Endothelial cell of umbilical vein (primary cell): Measurements from ENCODE around the gene MEF2D. TPM values are rescaled to one million over a fixed set of nuclear protein-coding genes. Genes with fewer than 3 reads are reported as not detected.

Experiments
- BruUV-seq: library from RNA; stranded (reverse); fragments of 400-500 nt; replicated peaks from 2 replicates; lab custom pipeline; 2021; lab: Mats Ljungman, UMichigan
- CTCF ChIA-PET: fragments of 300-600, 350-600 bp; sonication (Branson Sonifier 250); formaldehyde crosslinking; loops from one replicate; lab custom pipeline; 2021; ENCODE audit warnings: antibody characterized with exemption, inconsistent platforms; lab: Charles Lee
- POLR2A ChIA-PET: fragments of 300-600, 350-600 bp; sonication (Branson Sonifier 250); formaldehyde crosslinking; loops from one replicate; lab custom pipeline; 2021; ENCODE audit warnings: antibody characterized with exemption, inconsistent platforms; lab: Charles Lee
- DNase-seq: peaks from one replicate; pipeline ENCODE4 v3.0.0-alpha.2; 2011; ENCODE audit warnings: low read depth, low spot score
- FAIRE-seq: peaks from 2 replicates; lab custom pipeline; 2011; peaks lifted over from hg19 to GRCh38; lab: Jason Lieb, UNC
- H2AFZ ChIP-seq: 2 replicates; pipeline ENCODE4 v1.6.0; 2012; ENCODE audit warnings: low read depth, low read length, control low read depth, inconsistent platforms
- H3K27ac ChIP-seq: 2 replicates; pipeline ENCODE4 v1.5.1; 2011; ENCODE audit warnings: low read depth, mild to moderate bottlenecking, control low read depth, low read length, moderate library complexity; ENCODE audit not compliant: insufficient read depth
- H3K27me3 ChIP-seq, 2 experiments: 2 replicates each; pipeline versions ENCODE4 v1.6.0 to v1.6.1; 2011; ENCODE audit warnings: low read length in 2 of 2, mixed read lengths in 1 of 2; ENCODE audit not compliant: control insufficient read depth in 2 of 2, insufficient read depth in 2 of 2
- H3K36me3 ChIP-seq, 2 experiments: 2 replicates in 1 of 2; 3 replicates in 1 of 2; pipeline ENCODE4 v1.5.1; 2011; ENCODE audit warnings: low read length in 2 of 2, mild to moderate bottlenecking in 1 of 2, moderate library complexity in 1 of 2; ENCODE audit not compliant: control insufficient read depth in 2 of 2, insufficient read depth in 2 of 2; ENCODE audit errors: extremely low read depth in 1 of 2
- H3K4me1 ChIP-seq: 3 replicates; pipeline ENCODE4 v1.5.1; 2011; ENCODE audit warnings: mild to moderate bottlenecking, low read length; ENCODE audit not compliant: control insufficient read depth, insufficient read depth; ENCODE audit errors: extremely low read depth
- H3K4me2 ChIP-seq: 2 replicates; pipeline ENCODE4 v1.6.1; 2011; ENCODE audit warnings: low read length, control low read depth, mixed read lengths; ENCODE audit not compliant: insufficient read depth
- H3K4me3 ChIP-seq, 3 experiments: fragments of 200-600 bp in 1 of 3; sonication (generic), shearing (Covaris generic) in 1 of 3; replicated peaks in 1 of 3; 2 replicates each; pipeline ENCODE4 v1.5.1; 2011 to 2016; ENCODE audit warnings: control low read depth in 3 of 3, low read length in 3 of 3, mild to moderate bottlenecking in 2 of 3, inconsistent platforms in 1 of 3, low read depth in 1 of 3, moderate library complexity in 1 of 3; ENCODE audit not compliant: insufficient read depth in 1 of 3
- H3K79me2 ChIP-seq: 2 replicates; pipeline ENCODE4 v1.6.0; 2012; ENCODE audit warnings: low read length, inconsistent platforms; ENCODE audit not compliant: control insufficient read depth, insufficient read depth
- H3K9ac ChIP-seq: replicated peaks from 2 replicates; pipeline ENCODE3; 2011; ENCODE audit warnings: low read length, control low read depth; ENCODE audit not compliant: insufficient read depth; ENCODE audit errors: extremely low read depth
- H3K9me1 ChIP-seq: replicated peaks from 3 replicates; pipeline ENCODE4 v1.6.0; 2011; ENCODE audit warnings: mild to moderate bottlenecking, low read length; ENCODE audit not compliant: control insufficient read depth, insufficient read depth; ENCODE audit errors: extremely low read depth
- H3K9me3 ChIP-seq: replicated peaks from 2 replicates; pipeline ENCODE4 v1.5.1; 2012; ENCODE audit warnings: low read length, inconsistent platforms; ENCODE audit not compliant: control insufficient read depth, insufficient read depth
- H4K20me1 ChIP-seq: replicated peaks from 2 replicates; pipeline ENCODE3; 2011; ENCODE audit warnings: mild to moderate bottlenecking, low read length; ENCODE audit not compliant: control insufficient read depth, insufficient read depth; ENCODE audit errors: extremely low read depth
- CTCF ChIP-seq, 2 donors: IDR thresholded peaks; 1 replicate in 1 of 2; 2 replicates in 1 of 2; pipeline ENCODE4 v1.5.1; 2011; ENCODE audit warnings: low read length in 2 of 2, mild to moderate bottlenecking in 2 of 2, moderate library complexity in 2 of 2, control low read depth in 1 of 2, inconsistent platforms in 1 of 2, low read depth in 1 of 2; ENCODE audit not compliant: insufficient read depth in 1 of 2; ENCODE audit errors: extremely low read depth in 1 of 2
- EZH2 ChIP-seq: IDR thresholded peaks from 2 replicates; pipeline ENCODE4 v1.6.1; 2012; ENCODE audit warnings: borderline replicate concordance, low read depth, mild to moderate bottlenecking, moderate library complexity, low read length, inconsistent platforms; ENCODE audit not compliant: severe bottlenecking
- FOS ChIP-seq: IDR thresholded peaks from 2 replicates; pipeline ENCODE4 v1.6.1; 2011; ENCODE audit warnings: mild to moderate bottlenecking, low read length, moderate library complexity, borderline replicate concordance; ENCODE audit not compliant: insufficient read depth
- GATA2 ChIP-seq: IDR thresholded peaks from 2 replicates; pipeline ENCODE4 v1.7.0; 2011; ENCODE audit warnings: low read depth, mild to moderate bottlenecking, moderate library complexity, mixed read lengths, low read length; ENCODE audit not compliant: insufficient read length, insufficient read depth
- JUN ChIP-seq: IDR thresholded peaks from 2 replicates; pipeline ENCODE4 v1.6.1; 2011; ENCODE audit warnings: borderline replicate concordance, low read depth; ENCODE audit not compliant: insufficient read length, insufficient read depth
- MAX ChIP-seq: IDR thresholded peaks from 2 replicates; pipeline ENCODE4 v1.6.1; 2011; ENCODE audit not compliant: insufficient read depth, insufficient read length
- MYC ChIP-seq: IDR thresholded peaks from one replicate; pipeline ENCODE4 v1.6.1; 2011; ENCODE audit warnings: mild to moderate bottlenecking, low read depth, low read length
- POLR2A ChIP-seq: IDR thresholded peaks from 2 replicates; pipeline ENCODE4 v1.6.1; 2012; ENCODE audit warnings: low read depth, mild to moderate bottlenecking, control low read depth, low read length
- POLR2AphosphoS5 ChIP-seq: IDR thresholded peaks from 2 replicates; pipeline ENCODE4 v1.6.1; 2012; ENCODE audit warnings: low read depth, mild to moderate bottlenecking, control low read depth, low read length, moderate library complexity; ENCODE audit not compliant: insufficient read depth
- dilution Hi-C: fragments of 300-500 bp; cut with MboI; formaldehyde crosslinking; loops from one replicate; pipeline ENCODE4 v1.15.0; 2019; ENCODE audit warnings: low sequenced_read_pairs; ENCODE audit not compliant: extremely low pct_ligation_motif_present
- intact Hi-C: fragments of 100-400 bp; cut with micrococcal nuclease; formaldehyde crosslinking; loops from one replicate; pipeline ENCODE4 v1.10.0; 2022
- polyA plus RNA-seq, 4 experiments: library from polyadenylated mRNA; depleted of rRNA in 3 of 4; stranded (reverse) in 3 of 4; unstranded in 1 of 4; fragments of >200 nt; gene quantifications; 2 replicates each; pipeline versions ENCODE4 v1.2.1 to v1.2.3, GENCODE V29; 2011 to 2012; ENCODE audit warnings: missing spikeins in 1 of 4
- total RNA-seq: library from RNA; stranded (reverse); gene quantifications from 2 replicates; pipeline ENCODE4 v1.2.3, GENCODE V29; 2021

MEF2D gene
- total and polyA plus RNA-seq, 2 donors (not counting 3 experiments of a cell fraction or from before 2014, with no cell fraction given): 45.4 to 52.2 TPM

DNA sequence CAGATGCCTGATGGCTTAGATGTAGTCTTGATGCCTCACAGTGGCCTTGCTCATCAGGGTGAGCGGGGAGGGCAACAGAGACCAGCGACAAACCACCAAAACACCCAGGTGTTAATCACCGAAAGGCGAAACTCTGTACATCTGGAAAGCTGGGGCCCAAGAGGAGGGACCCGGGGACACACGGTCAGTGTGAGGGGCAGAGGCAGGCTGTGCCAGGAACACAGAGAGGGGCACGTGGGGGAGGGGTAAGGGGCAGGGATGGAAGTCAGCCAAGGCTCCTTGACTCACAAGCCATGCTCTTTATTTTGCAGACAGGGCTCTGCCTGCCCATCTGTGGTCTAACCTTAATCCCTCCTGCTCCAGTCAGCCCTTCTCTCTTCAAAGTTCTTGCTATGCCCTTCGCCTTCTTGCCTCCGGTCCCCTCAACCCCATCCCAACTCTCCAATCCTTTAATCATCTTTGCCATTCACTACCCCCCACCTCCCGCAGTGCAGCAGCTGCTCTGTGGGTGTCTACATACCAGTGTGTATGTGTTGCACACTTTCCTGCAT, 4.3 kb downstream of the MEF2D start:
- BruUV-seq: no TSS peak
- H3K27ac ChIP-seq: no peak overlapping the region
- no peak overlapping the region for H3K4me3 ChIP-seq
- no peak overlapping the region for H3K9ac ChIP-seq
- no peaks in the 10 kb centered on the region for H4K20me1 ChIP-seq
- H3K4me1 ChIP-seq: peaks cover 34% of the 10 kb centered on the region
- peaks cover 90% of the 10 kb centered on the region for H3K79me2 ChIP-seq
- H3K27me3 ChIP-seq: no peaks in the 10 kb centered on the region
- H3K9me1 ChIP-seq: no peaks in the 10 kb centered on the region
- peaks cover 0 to 7% of the 10 kb centered on the region in 2 experiments for H3K36me3 ChIP-seq
- no peaks in the 10 kb centered on the region for H3K9me3 ChIP-seq
- no peak for DNase-seq
- ChIA-PET CTCF (interaction anchor here (0.8 to 9.6 kb wide), 2 partner anchors 9 to 16 kb away, joined by 6 to 119 read pairs; no protein-coding TSS in a partner anchor), POLR2A (no interaction called here)
- peak overlapping the region; percentile 22 for H3K4me2 ChIP-seq
- H2AFZ ChIP-seq: no peak overlapping the region
- no peak for TF ChIP-seq MYC
- TF ChIP-seq JUN: no peak
- no peak for TF ChIP-seq MAX
- TF ChIP-seq POLR2A: no peak
- no peak for TF ChIP-seq CTCF (IDR thresholded peaks at IDR 0.05; ENCODE audit: extremely low read depth in 1 of 2, insufficient read depth in 1 of 2, low read depth in 1 of 2, low read length in 2 of 2)
- no peak for TF ChIP-seq GATA2
- no peak for TF ChIP-seq FOS
- TF ChIP-seq EZH2: no peak
- no peak for TF ChIP-seq POLR2AphosphoS5
- no peak for FAIRE-seq
- dilution Hi-C loops: no loop called here
- intact Hi-C loops: no loop called here
